ENCODE data around the gene SPDYE4. TPM values are rescaled to one million over a fixed set of nuclear protein-coding genes. Genes with fewer than 3 reads are reported as not detected.

SPDYE4 gene
- total RNA-seq, 2 experiments from 2014 or later, result not detected

- DNase-seq (ENCODE audit: low spot score), result no peak
- H2AFZ ChIP-seq (ENCODE audit: low read length), result no peak overlapping the region
- H3K9me2 ChIP-seq (ENCODE audit: insufficient read depth, low read length), result no peaks in the 10 kb centered on the region
- H3K4me1 ChIP-seq (ENCODE audit: insufficient read depth, low read length, poor library complexity, severe bottlenecking), result no peaks in the 10 kb centered on the region
- POLR2A ChIA-PET, result no interaction called here
- BruUV-seq (replicated peaks), result no TSS peak
- H3K4me2 ChIP-seq (ENCODE audit: low read length), result no peak overlapping the region
- H4K20me1 ChIP-seq (ENCODE audit: insufficient read depth, low read length), result no peaks in the 10 kb centered on the region
- H3K9me3 ChIP-seq (ENCODE audit: low read length), result no peaks in the 10 kb centered on the region; the same call in 1 of the 2 replicates
- no peak overlapping the region for H3K4me3 ChIP-seq (ENCODE audit: low read depth, low read length, poor library complexity, severe bottlenecking)
- H3K27ac ChIP-seq (ENCODE audit: low read depth, low read length, poor library complexity, severe bottlenecking), result no peak overlapping the region
- no peaks in the 10 kb centered on the region for H3K79me2 ChIP-seq (ENCODE audit: insufficient read depth, low read depth, low read length)
- intact Hi-C loops (cut with micrococcal nuclease; ENCODE audit: unreplicated experiment), result loop anchor here (10.0 kb wide), 1 partner anchor 359 kb away; the partner anchor contains the start of gene RPL26
- CTCF ChIA-PET (ENCODE audit: unreplicated experiment), result no interaction called here
- no peaks in the 10 kb centered on the region for H3K36me3 ChIP-seq (ENCODE audit: insufficient read depth, low read length)
- no peak for TF ChIP-seq CTCF (conservative IDR thresholded peaks at IDR 0.05; ENCODE audit: low read length)
- TF ChIP-seq EZH2phosphoT487 (IDR thresholded peaks at IDR 0.05; ENCODE audit: borderline replicate concordance, low read depth, low read length), result no peak
Observed at GRCh38 chr17:8744086-8744785, 14.1 kb downstream of the SPDYE4 start.

GRCh38 chr17:8742819-8743218, 15.5 kb downstream of the SPDYE4 start:
- no peak overlapping the region for H3K4me2 ChIP-seq (ENCODE audit: low read length)
- BruUV-seq (replicated peaks), result no TSS peak
- ChIA-PET POLR2A (no interaction called here), CTCF (ENCODE audit: unreplicated experiment) (no interaction called here)
- no peaks in the 10 kb centered on the region for H3K79me2 ChIP-seq (ENCODE audit: insufficient read depth, low read depth, low read length)
- intact Hi-C loops (cut with micrococcal nuclease; ENCODE audit: unreplicated experiment), result loop anchor here (10.0 kb wide), 1 partner anchor 358 kb away; the partner anchor contains the start of gene RPL26
- H3K36me3 ChIP-seq (ENCODE audit: insufficient read depth, low read length), result no peaks in the 10 kb centered on the region
- no peak overlapping the region for H3K4me3 ChIP-seq (ENCODE audit: low read depth, low read length, poor library complexity, severe bottlenecking)
- no peak for TF ChIP-seq EZH2phosphoT487 (IDR thresholded peaks at IDR 0.05; ENCODE audit: borderline replicate concordance, low read depth, low read length)
- TF ChIP-seq CTCF (conservative IDR thresholded peaks at IDR 0.05; ENCODE audit: low read length), result no peak
- no peaks in the 10 kb centered on the region for H3K4me1 ChIP-seq (ENCODE audit: insufficient read depth, low read length, poor library complexity, severe bottlenecking)
- H3K9me2 ChIP-seq (ENCODE audit: insufficient read depth, low read length), result no peaks in the 10 kb centered on the region
- no peak overlapping the region for H2AFZ ChIP-seq (ENCODE audit: low read length)
- H3K9me3 ChIP-seq (ENCODE audit: low read length), result no peaks in the 10 kb centered on the region; the same call in 1 of the 2 replicates
- no peak for DNase-seq (ENCODE audit: low spot score)
- H3K27ac ChIP-seq (ENCODE audit: low read depth, low read length, poor library complexity, severe bottlenecking), result no peak overlapping the region
- H4K20me1 ChIP-seq (ENCODE audit: insufficient read depth, low read length), result no peaks in the 10 kb centered on the region

- Histone ChIP-seq H3K4me2 (ENCODE audit: low read length) (no peak overlapping the region), H2AFZ (ENCODE audit: low read length) (no peak overlapping the region), H3K9me3 (ENCODE audit: low read length) (no peaks in the 10 kb centered on the region), H3K36me3 (ENCODE audit: insufficient read depth, low read length) (no peaks in the 10 kb centered on the region), H3K27ac (ENCODE audit: low read depth, low read length, poor library complexity, severe bottlenecking) (no peak overlapping the region), H3K4me1 (ENCODE audit: insufficient read depth, low read length, poor library complexity, severe bottlenecking) (no peaks in the 10 kb centered on the region), H3K9me2 (ENCODE audit: insufficient read depth, low read length) (no peaks in the 10 kb centered on the region), H3K4me3 (ENCODE audit: low read depth, low read length, poor library complexity, severe bottlenecking) (no peak overlapping the region), H4K20me1 (ENCODE audit: insufficient read depth, low read length) (no peaks in the 10 kb centered on the region), H3K79me2 (ENCODE audit: insufficient read depth, low read depth, low read length) (no peaks in the 10 kb centered on the region)
- no TSS peak for BruUV-seq (replicated peaks)
- intact Hi-C loops (cut with micrococcal nuclease; ENCODE audit: unreplicated experiment), result loop anchor here (10.0 kb wide), 1 partner anchor 357 kb away; the partner anchor contains the start of gene RPL26
- ChIA-PET CTCF (ENCODE audit: unreplicated experiment) (no interaction called here), POLR2A (no interaction called here)
- DNase-seq (ENCODE audit: low spot score), result no peak
- TF ChIP-seq CTCF (conservative IDR thresholded peaks at IDR 0.05; ENCODE audit: low read length) (no peak), EZH2phosphoT487 (IDR thresholded peaks at IDR 0.05; ENCODE audit: borderline replicate concordance, low read depth, low read length) (no peak)
Observed at GRCh38 chr17:8742274-8742673, 16.1 kb downstream of the SPDYE4 start.

Data from OCI-LY7 (cell line).